GM04504 (cell line): ENCODE measurements around the gene FAM89A.
"Not testable (repeated sequence)": the region's sequence is repeated elsewhere in the genome, so short reads cannot be mapped to it uniquely, and the experiment has no call there.

Experiments used
- DNase-seq: peaks from one replicate; pipeline ENCODE4 v3.0.0-alpha.2; 2012; ENCODE audit warnings: low read depth

FAM89A gene

GRCh38 chr1:231055271-231055670, 15.2 kb upstream of the FAM89A start:
- no peak for DNase-seq

- no peak for DNase-seq
Measured at GRCh38 chr1:231053493-231054162, 13.6 kb upstream of the FAM89A start.

- no peak for DNase-seq
Measured at GRCh38 chr1:231052777-231053176, 12.7 kb upstream of the FAM89A start.

GRCh38 chr1:231050932-231051331, 10.9 kb upstream of the FAM89A start:
- not testable (repeated sequence) for DNase-seq

- DNase-seq = no peak
Measured at GRCh38 chr1:231050395-231050794, 10.3 kb upstream of the FAM89A start.

GRCh38 chr1:231049121-231049979, 9.3 kb upstream of the FAM89A start:
- no peak for DNase-seq

GRCh38 chr1:231048419-231048818, 8.4 kb upstream of the FAM89A start:
- not testable (repeated sequence) for DNase-seq

- not testable (repeated sequence) for DNase-seq
Measured at GRCh38 chr1:231047529-231047928, 7.5 kb upstream of the FAM89A start.

- DNase-seq = no peak
Measured at GRCh38 chr1:231046730-231047395, 6.8 kb upstream of the FAM89A start.

GRCh38 chr1:231045921-231046729, 6.1 kb upstream of the FAM89A start:
- DNase-seq = not testable (repeated sequence)

GRCh38 chr1:231045286-231045685, 5.2 kb upstream of the FAM89A start:
- DNase-seq = no peak

- DNase-seq = no peak
Measured at GRCh38 chr1:231044588-231044987, 4.5 kb upstream of the FAM89A start.

GRCh38 chr1:231041719-231042261, 1.7 kb upstream of the FAM89A start:
- no peak for DNase-seq

GRCh38 chr1:231040800-231041718, 1.0 kb upstream of the FAM89A start:
- no peak for DNase-seq

GRCh38 chr1:231039161-231040018, 664 bp downstream of the FAM89A start:
- DNase-seq = no peak

- no peak for DNase-seq
Measured at GRCh38 chr1:231037585-231038517, 2.2 kb downstream of the FAM89A start.

GRCh38 chr1:231036416-231036815, 3.6 kb downstream of the FAM89A start:
- no peak for DNase-seq

- DNase-seq = no peak
Measured at GRCh38 chr1:231035799-231036198, 4.3 kb downstream of the FAM89A start.
